GM21786 (cell line): ENCODE data around the gene CCDC8.
"Not testable (repeated sequence)": the region's sequence is repeated elsewhere in the genome, so short reads cannot be mapped to it uniquely, and the experiment has no call there.

ENCODE experiments used
- ATAC-seq: cut with Tn5 transposase; IDR thresholded peaks from one replicate; pipeline ENCODE4 v1.9.1; 2021; ENCODE audit not compliant: unreplicated experiment

Gene CCDC8

GRCh38 chr19:46404753-46405468 is 8.5 kb downstream of the CCDC8 start:
- ATAC-seq, result no peak

- ATAC-seq, result no peak
Measured at GRCh38 chr19:46404055-46404752, 9.2 kb downstream of the CCDC8 start.

GRCh38 chr19:46402725-46403124 is 10.6 kb downstream of the CCDC8 start:
- no peak for ATAC-seq

- not testable (repeated sequence) for ATAC-seq
Measured at GRCh38 chr19:46397801-46398479, 15.4 kb downstream of the CCDC8 start.

- no peak for ATAC-seq
Measured at GRCh38 chr19:46394402-46394797, 19.0 kb downstream of the CCDC8 start.

- ATAC-seq, result no peak
Measured at GRCh38 chr19:46393456-46394401, 19.6 kb downstream of the CCDC8 start.

- no peak for ATAC-seq
Measured at GRCh38 chr19:46392837-46393236, 20.5 kb downstream of the CCDC8 start.

GRCh38 chr19:46392252-46392801 is 21.0 kb downstream of the CCDC8 start:
- no peak for ATAC-seq

GRCh38 chr19:46391296-46392251 is 21.8 kb downstream of the CCDC8 start:
- no peak for ATAC-seq

- ATAC-seq, result no peak
Measured at GRCh38 chr19:46390866-46391265, 22.5 kb downstream of the CCDC8 start.

GRCh38 chr19:46390121-46390858 is 23.1 kb downstream of the CCDC8 start:
- no peak for ATAC-seq

- no peak for ATAC-seq
Measured at GRCh38 chr19:46388311-46389095, 24.9 kb downstream of the CCDC8 start.

GRCh38 chr19:46387713-46388130 is 25.6 kb downstream of the CCDC8 start:
- no peak for ATAC-seq

- ATAC-seq, result no peak
Measured at GRCh38 chr19:46386996-46387712, 26.2 kb downstream of the CCDC8 start.

GRCh38 chr19:46386151-46386550 is 27.2 kb downstream of the CCDC8 start:
- no peak for ATAC-seq

GRCh38 chr19:46385636-46386035 is 27.7 kb downstream of the CCDC8 start:
- ATAC-seq, result no peak

- no peak for ATAC-seq
Measured at GRCh38 chr19:46384396-46384795, 29.0 kb downstream of the CCDC8 start.
